SU-DHL-6 (cell line): Measurements from ENCODE around the gene CBY1.

Experiments
- H2AFZ ChIP-seq: fragments of 200-600 bp; sonication (generic); 2 replicates; pipeline ENCODE4 v1.6.1; 2014; ENCODE audit warnings: low read depth, mild to moderate bottlenecking, moderate library complexity, mixed read lengths, antibody characterized with exemption, low read length; ENCODE audit not compliant: severe bottlenecking
- H3F3A ChIP-seq: fragments of 200-600 bp; shearing (Covaris generic); 2 replicates; pipeline ENCODE4 v1.6.0; 2016; ENCODE audit warnings: antibody characterized with exemption, mild to moderate bottlenecking; ENCODE audit not compliant: insufficient read depth
- H3K27ac ChIP-seq: fragments of 200-600 bp; sonication (generic); 2 replicates; pipeline ENCODE4 v1.5.1; 2016; ENCODE audit warnings: low read depth, mild to moderate bottlenecking, low read length, moderate library complexity, mixed read lengths
- H3K27me3 ChIP-seq: fragments of 200-600 bp; sonication (generic), shearing (Covaris generic); 2 replicates; pipeline ENCODE4 v1.6.0; 2014; ENCODE audit warnings: mild to moderate bottlenecking, low read length
- H3K36me3 ChIP-seq: fragments of 200-600 bp; sonication (generic); 2 replicates; pipeline ENCODE4 v1.6.1; 2014; ENCODE audit warnings: mild to moderate bottlenecking, low read length, mixed read lengths
- H3K4me2 ChIP-seq: fragments of 300-600, 200-600 bp; shearing (Covaris generic), sonication (generic); 2 replicates; pipeline ENCODE4 v1.6.0; 2014; ENCODE audit warnings: low read length, low read depth, mild to moderate bottlenecking; ENCODE audit not compliant: poor library complexity, severe bottlenecking
- H3K4me3 ChIP-seq: fragments of 200-600 bp; sonication (generic); 2 replicates; pipeline ENCODE4 v1.5.1; 2014; ENCODE audit warnings: antibody characterized with exemption, low read length, mild to moderate bottlenecking, mixed read lengths; ENCODE audit not compliant: insufficient read depth, poor library complexity, severe bottlenecking
- H3K79me2 ChIP-seq: fragments of 200-600 bp; sonication (generic); 2 replicates; pipeline ENCODE4 v1.6.1; 2014; ENCODE audit warnings: mild to moderate bottlenecking, low read length, moderate library complexity; ENCODE audit not compliant: insufficient read depth
- H3K9ac ChIP-seq: fragments of 200-600 bp; sonication (generic); 2 replicates; pipeline ENCODE4 v1.7.0; 2014; ENCODE audit warnings: mild to moderate bottlenecking, low read length
- H3K9me2 ChIP-seq: fragments of 200-600 bp; sonication (generic); replicated peaks from 2 replicates; pipeline ENCODE4 v1.6.1; 2014; ENCODE audit warnings: low read length; ENCODE audit not compliant: insufficient read depth
- H3K9me3 ChIP-seq: fragments of 200-600 bp; sonication (generic); 2 replicates; pipeline ENCODE4 v1.6.1; 2014; ENCODE audit warnings: low read length, mixed read lengths; ENCODE audit not compliant: insufficient read depth
- H4K20me1 ChIP-seq: fragments of 200-600 bp; sonication (generic); 2 replicates; pipeline ENCODE4 v1.6.1; 2014; ENCODE audit warnings: low read depth, mild to moderate bottlenecking, antibody characterized with exemption, low read length, moderate library complexity, mixed read lengths
- CTCF ChIP-seq: fragments of 200-600 bp; sonication (generic); IDR thresholded peaks from one replicate; pipeline ENCODE4 v1.5.1; 2017; ENCODE audit warnings: antibody characterized with exemption, mild to moderate bottlenecking, low read length, moderate library complexity; ENCODE audit not compliant: insufficient read depth, poor library complexity, severe bottlenecking
- EZH2phosphoT487 ChIP-seq: fragments of 200-600 bp; sonication (generic), shearing (Covaris generic); conservative IDR thresholded peaks from 2 replicates; pipeline ENCODE4 v1.6.1; 2018; ENCODE audit warnings: mild to moderate bottlenecking, antibody characterized with exemption, low read length, moderate library complexity, mixed read lengths

CBY1 gene

GRCh38 chr22:38656256-38657044 lies at the start of gene CBY1, which contains the start of gene FAM227A:
Gene CBY1, plus strand, starts transcription at chr22:38656638. Its CDS starts 11,417 bp downstream, at chr22:38668055.
Gene FAM227A, minus strand, starts transcription at chr22:38656392. Its CDS starts 6,224 bp downstream, at chr22:38650168.
- H3K27ac ChIP-seq, result peak within 1 kb of the TSS; percentile 68
- no peaks in the 10 kb centered on the region for H3K9me3 ChIP-seq
- H3K36me3 ChIP-seq, result no peaks in the 10 kb centered on the region
- peak within 1 kb of the TSS; percentile 92 for H3K4me2 ChIP-seq
- no peak for TF ChIP-seq EZH2phosphoT487
- TF ChIP-seq CTCF, result no peak
- no peaks in the 10 kb centered on the region for H3K9me2 ChIP-seq
- H3K27me3 ChIP-seq, result no peaks in the 10 kb centered on the region
- peak within 1 kb of the TSS; percentile 98 for H2AFZ ChIP-seq
- peak within 1 kb of the TSS; percentile 88 for H3K4me3 ChIP-seq
- peak within 1 kb of the TSS; percentile 74 for H3K9ac ChIP-seq
- no peaks in the 10 kb centered on the region for H3K79me2 ChIP-seq
- peaks cover 4% of the 10 kb centered on the region; the same call in 1 of the 2 replicates for H3F3A ChIP-seq
- H4K20me1 ChIP-seq, result no peaks in the 10 kb centered on the region

- Histone ChIP-seq H3K27ac (no peak overlapping the region), H3K36me3 (no peaks in the 10 kb centered on the region), H3K9ac (no peak overlapping the region), H3F3A (no peaks in the 10 kb centered on the region), H3K4me2 (no peak overlapping the region), H3K79me2 (no peaks in the 10 kb centered on the region), H3K9me3 (no peaks in the 10 kb centered on the region), H3K27me3 (no peaks in the 10 kb centered on the region), H2AFZ (no peak overlapping the region), H3K9me2 (no peaks in the 10 kb centered on the region), H4K20me1 (no peaks in the 10 kb centered on the region), H3K4me3 (no peak overlapping the region)
- TF ChIP-seq EZH2phosphoT487 (no peak), CTCF (no peak)
These were observed 48.8 kb upstream of the CBY1 start for GRCh38 chr22:38607680-38608079.

DNA sequence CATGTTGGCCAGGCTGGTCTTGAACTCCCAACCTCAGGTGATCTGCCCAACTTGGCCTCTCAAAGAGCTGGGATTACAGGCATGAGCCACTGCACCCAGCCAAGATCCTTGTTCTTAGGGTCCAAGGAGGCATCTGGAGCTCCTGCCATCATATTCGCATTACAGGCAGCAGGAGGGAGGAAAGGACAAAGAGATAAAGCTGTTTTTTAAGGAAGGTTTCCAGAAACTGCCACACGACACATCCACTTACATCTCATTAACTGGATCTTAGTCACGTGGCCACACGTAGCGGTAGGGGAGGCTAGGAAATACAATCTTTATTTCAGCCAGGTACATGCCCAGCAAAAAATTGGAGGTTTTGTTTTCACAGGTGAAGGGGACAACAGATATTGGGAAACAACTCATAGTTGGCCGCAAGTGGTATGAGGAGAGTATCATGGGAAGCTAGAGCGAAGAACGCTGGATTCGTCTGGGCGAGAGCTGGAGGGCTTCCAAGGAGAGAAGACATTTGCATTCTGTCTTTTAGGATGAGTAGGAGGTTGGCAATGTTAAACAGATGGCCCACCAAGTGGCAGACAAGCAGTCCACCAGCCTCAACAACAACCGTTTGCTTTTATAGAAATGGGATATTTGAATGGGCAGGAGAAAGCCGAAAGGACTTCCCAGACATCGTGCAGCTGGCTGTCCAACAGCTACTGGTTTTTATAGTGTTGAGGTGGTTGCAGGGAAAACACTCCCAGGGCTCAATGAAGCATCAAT lies 47.3 kb upstream of the CBY1 start:
- no peak overlapping the region for H2AFZ ChIP-seq
- H3K9me2 ChIP-seq, result no peaks in the 10 kb centered on the region
- no peak overlapping the region for H3K9ac ChIP-seq
- no peak overlapping the region for H3K4me3 ChIP-seq
- TF ChIP-seq EZH2phosphoT487 (no peak), CTCF (no peak)
- H3K27ac ChIP-seq, result no peak overlapping the region
- H3K36me3 ChIP-seq, result no peaks in the 10 kb centered on the region
- H3K27me3 ChIP-seq, result no peaks in the 10 kb centered on the region
- no peaks in the 10 kb centered on the region for H3F3A ChIP-seq
- no peak overlapping the region for H3K4me2 ChIP-seq
- H3K79me2 ChIP-seq, result no peaks in the 10 kb centered on the region
- no peaks in the 10 kb centered on the region for H3K9me3 ChIP-seq
- H4K20me1 ChIP-seq, result no peaks in the 10 kb centered on the region
